Head of caudate nucleus (tissue), 42 donors: ENCODE data around the gene GPR75.
A peak's percentile ranks its signal among the peaks of the same experiment; 100 is the strongest.

Experiments used
- DNase-seq, 42 donors: peaks; one replicate each; pipeline versions ENCODE4 v3.0.0 to v3.0.0-alpha.2; 2020 to 2021; ENCODE audit warnings: mixed read lengths in 7 of 42
- intact Hi-C: fragments of 100-400 bp; cut with DNase I; formaldehyde crosslinking; loops from one replicate; pipeline ENCODE4 v1.15.0; 2022

Gene GPR75

GRCh38 chr2:53859206-53860181 is at the start of gene GPR75:
TSS of gene GPR75 (minus strand) at chr2:53859967. CDS start at chr2:53854756, 5,211 bp downstream.
- intact Hi-C loops: no loop called here

DNA sequence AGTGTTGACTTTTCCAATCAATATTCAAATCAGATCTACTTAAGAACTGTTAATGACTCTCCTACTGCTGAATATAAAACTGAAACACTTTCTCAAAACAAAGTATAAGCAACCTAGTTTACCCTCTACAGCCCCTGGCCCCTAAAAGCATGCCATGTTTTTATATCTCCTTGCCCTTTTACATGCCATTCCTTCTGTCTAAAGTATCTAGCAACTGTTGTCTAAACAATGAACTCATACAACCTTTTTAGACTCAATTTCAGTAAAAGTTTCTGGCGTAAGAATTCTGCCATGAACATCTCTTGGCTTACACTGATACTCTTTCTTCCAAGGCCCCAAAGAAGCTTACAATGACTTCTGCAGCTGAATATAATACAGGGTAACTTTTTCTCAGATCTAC is 47.8 kb upstream of the GPR75 start:
- DNase-seq: no peak
- intact Hi-C loops: no loop called here

More at GRCh38 chr2:53859206-53860181, at the start of gene GPR75:
- DNase-seq: peak; percentile 32 to 88 (median 78)

DNA sequence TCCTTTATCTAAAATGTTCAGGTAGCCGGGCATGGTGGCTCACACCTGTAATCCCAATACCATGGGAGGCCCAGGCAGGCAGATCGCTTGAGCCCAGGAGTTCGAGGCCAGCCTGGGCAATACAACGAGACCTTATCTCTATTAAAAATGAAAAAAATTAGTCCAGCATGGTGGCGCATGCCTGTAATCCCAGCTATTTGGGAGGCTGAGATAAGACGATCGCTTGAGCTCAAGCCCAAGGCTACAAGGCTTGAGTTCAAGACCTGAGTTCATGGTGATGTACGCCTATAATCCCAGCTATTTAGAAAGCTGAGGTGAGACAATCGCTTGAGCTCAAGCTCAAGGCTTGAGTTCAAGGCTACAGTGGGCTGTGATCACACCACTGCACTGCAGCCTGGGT is 45.6 kb upstream of the GPR75 start:
- DNase-seq: no peak
- intact Hi-C loops: no loop called here

GRCh38 chr2:53903011-53903410 is 43.2 kb upstream of the GPR75 start:
- intact Hi-C loops: no loop called here

DNA sequence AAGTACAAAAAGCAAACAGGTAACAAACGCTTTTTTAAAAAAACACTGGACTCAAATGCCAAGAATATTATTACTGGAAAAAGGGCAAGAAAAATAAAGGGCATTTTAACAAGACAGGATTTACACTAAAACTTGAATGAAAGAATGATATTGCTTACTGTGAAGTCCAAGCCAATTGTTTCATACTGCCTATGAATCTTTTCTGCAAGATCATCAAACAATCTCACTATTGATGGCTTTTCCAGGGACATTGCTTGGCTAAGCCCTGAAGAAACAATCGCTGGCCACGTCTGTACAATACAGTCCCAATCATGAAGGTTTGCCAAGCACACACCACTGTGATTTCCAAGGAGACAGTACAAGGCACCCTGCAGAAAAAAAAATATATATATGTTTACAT is 41.4 kb upstream of the GPR75 start:
- intact Hi-C loops: no loop called here
- DNase-seq: no peak

More at GRCh38 chr2:53903011-53903410, 43.2 kb upstream of the GPR75 start:
- DNase-seq: peak in 2 of 42 donors; percentile 19 to 23

DNA sequence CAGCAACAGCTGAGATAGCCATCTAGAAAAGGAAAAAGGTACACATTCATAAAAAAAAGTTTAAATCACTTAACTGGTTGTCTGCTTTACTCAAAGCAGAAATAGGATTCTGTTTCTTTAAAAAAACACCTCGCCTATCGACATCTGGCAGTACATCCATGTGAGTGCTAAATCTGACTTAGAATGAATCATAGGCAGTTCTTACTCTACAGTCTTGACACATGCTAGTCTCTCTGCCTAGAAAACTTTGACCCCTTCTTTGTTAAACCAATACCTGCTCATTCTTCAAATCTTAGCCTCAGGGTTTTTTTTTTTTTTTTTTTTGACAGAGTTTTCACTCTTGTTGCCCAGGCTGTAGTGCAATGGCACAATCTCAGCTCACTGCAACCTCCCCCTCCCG is 37.1 kb upstream of the GPR75 start:
- DNase-seq: peak in 1 of 42 donors; percentile 25
- intact Hi-C loops: no loop called here

GRCh38 chr2:53886406-53887280 is 26.9 kb upstream of the GPR75 start:
- DNase-seq: no peak

DNA sequence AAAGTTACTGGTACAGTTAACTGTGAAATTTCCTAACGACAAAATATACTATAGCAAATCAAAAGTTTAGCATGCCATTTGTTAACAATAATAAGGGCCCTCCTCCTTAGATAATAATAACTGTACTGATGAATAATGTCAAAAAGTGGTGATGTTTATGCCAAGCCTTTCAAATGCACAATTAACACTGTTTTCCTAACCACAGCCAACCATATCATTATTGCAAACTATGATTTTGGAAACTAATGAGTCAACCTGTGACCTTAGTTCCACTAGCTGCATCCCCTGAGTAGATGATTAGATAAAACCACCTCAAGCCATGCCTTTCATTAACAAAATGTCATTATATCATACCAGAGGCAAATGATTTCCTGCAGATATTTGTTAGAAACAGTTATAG is 25.1 kb upstream of the GPR75 start:
- intact Hi-C loops: no loop called here
- no peak for DNase-seq

More at GRCh38 chr2:53886406-53887280, 26.9 kb upstream of the GPR75 start:
- intact Hi-C loops: no loop called here

DNA sequence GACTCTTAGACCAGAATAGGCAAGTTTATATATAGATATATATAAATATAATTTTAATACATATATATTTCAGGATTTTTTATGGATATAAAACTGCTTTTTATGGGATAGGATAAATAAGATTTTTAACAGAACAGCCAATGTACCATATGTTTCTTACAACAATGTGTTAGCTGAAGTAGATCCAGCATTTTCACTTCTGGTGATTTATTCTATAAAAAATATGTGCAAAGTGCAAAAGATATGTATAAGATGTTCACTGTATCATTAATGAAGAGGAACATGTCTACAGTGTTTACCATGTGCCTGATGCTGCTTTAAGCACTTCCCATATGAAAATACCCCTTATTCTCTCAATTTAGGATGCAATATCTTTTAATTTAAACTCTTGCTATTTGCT is 22.2 kb upstream of the GPR75 start:
- no peak for DNase-seq
- intact Hi-C loops: no loop called here

DNA sequence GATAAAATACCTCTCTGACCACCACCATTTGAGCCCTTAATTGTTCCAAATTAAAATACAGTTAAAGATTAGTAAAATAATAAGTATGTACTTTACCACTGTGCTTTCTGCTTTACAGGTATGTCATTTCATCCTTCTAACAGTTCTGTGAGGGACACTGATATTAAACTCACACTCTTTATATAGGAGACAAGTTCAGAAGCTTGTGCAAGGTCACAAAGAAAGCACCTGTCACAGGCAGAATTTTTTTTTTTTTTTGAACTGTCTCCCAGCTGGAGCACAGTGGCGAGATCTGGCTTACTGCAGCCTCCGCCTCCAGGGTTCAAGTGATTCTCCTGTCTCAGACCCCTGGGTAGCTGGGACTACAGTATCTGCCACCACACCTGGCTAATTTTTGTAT is 21.6 kb upstream of the GPR75 start:
- DNase-seq: no peak
- intact Hi-C loops: no loop called here

DNA sequence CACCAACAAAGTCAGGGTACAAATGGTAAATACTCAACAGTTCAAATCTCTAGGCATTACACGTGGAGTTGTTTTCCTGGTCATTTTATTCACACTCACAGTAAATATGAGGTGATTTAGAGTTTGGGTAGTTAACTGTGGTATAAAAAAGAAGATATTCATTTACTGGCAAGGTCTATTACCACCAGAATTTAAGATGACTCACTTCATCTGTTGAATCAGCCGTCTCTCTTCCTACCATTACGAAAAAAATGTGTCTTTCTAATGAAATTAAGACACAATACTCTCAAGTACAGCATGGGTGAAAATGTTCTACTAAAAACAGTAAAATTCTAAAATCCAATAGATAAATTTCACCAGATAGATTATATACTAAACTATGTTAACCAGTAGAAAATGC is 21.0 kb upstream of the GPR75 start:
- intact Hi-C loops: no loop called here
- DNase-seq: no peak

DNA sequence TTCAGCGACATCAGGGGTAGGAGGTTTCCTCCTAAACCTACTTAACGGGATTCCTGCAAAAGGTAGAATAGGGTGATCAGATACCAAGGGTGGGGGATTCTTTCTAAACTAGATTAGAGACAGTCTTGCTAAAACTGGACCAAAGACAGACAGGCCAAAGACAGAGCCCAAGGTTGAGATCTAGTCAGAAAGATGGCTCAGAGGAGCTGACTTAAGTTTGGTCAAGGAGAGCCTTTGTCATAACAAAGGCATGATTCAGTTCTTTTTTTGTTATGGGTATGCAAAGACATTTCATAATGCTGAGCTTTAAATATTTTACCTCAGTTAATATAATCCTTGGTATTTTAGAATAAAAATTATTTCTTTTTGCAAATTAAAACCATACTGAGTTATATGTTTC is 17.8 kb upstream of the GPR75 start:
- no peak for DNase-seq

DNA sequence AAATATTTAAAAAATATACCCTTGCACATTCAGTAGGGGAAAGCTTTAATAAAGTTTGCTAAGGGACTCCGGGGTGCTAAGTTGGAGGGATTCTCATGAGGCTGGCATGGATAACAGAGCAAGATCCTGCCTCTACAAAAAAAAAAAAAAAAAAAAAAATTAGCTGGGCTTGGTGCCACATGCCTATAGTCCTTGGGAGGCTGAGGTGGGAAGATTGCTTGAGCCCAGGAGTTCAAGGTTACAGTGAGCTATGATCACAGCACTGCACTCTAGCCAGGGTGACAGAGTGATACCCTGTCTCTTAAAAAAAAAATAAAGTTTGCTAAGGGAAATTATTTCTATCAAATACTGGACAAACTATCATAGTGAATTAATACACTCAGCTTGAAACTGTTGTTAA is 17.3 kb upstream of the GPR75 start:
- DNase-seq: no peak
- intact Hi-C loops: no loop called here

More for the DNA sequence above, 17.8 kb upstream of the GPR75 start:
- intact Hi-C loops: no loop called here

DNA sequence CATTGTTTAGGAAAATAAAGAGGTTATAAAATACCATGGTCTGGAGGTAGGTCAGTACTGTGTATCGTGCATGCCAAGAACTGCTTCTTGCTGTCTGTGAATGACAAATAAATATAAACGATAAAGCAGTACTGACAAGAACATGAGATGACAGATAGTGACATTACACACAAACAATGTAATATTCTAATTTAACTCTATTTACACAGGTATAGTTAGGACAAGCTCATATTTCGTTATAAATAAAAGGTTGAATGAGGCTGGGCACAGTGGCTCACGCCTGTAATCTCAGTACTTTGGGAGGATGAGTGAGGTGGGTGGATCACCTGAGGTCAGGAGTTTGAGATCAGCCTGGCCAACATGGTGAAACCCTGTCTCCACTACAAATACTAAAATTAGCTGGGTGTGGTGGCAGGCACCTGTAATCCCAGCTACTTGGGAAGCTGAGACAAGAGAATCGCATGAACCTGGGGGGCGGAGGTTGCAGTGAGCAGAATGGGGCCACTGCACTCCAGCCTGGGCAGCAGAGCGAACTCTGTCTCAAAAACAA is 14.7 kb upstream of the GPR75 start:
- intact Hi-C loops: no loop called here
- no peak for DNase-seq

DNA sequence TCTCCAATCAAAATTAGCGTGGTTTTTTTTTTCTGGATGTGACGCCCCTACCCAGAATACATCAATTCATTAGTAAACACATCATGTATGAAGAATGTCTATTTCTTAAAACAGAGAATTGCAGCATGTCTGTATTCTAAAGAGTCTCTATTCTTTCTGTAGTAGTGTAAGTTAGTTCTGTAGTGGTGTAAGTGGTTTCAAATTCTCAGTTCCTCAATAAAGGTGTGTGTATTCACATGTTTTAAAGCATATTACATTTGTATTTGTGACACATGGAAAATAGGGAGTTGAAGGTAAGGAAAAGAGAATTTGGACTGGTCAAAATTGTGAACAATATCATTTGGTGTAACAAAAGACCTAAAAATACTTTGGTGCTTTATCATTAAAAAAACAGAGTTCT is 8.0 kb upstream of the GPR75 start:
- intact Hi-C loops: no loop called here

GRCh38 chr2:53867169-53867568 is 7.4 kb upstream of the GPR75 start:
- DNase-seq: no peak

More for the DNA sequence above, 8.0 kb upstream of the GPR75 start:
- DNase-seq: no peak

GRCh38 chr2:53865962-53866361 is 6.2 kb upstream of the GPR75 start:
- intact Hi-C loops: no loop called here
- no peak for DNase-seq

More at GRCh38 chr2:53867169-53867568, 7.4 kb upstream of the GPR75 start:
- intact Hi-C loops: no loop called here

DNA sequence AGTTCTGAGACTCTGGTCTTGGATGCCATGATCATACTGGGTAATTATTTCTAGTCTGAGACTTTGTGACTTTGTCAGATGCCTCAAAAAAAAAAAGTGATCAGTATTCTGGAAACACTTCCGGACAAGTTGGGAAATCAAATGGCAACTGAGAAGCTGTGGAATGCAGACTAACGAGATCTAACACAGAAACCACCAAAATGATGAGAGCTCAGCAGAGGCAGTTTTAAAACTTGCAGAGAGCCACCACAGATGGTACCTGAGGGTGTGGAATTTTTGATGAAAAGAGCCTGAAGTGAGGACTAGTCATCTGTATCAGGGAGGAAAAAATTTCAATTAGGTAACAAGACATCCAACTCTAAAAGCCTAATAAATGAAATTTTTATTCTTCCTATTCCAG is 5.5 kb upstream of the GPR75 start:
- DNase-seq: no peak
- intact Hi-C loops: no loop called here

- DNase-seq: no peak
- intact Hi-C loops: no loop called here
These were observed 3.9 kb upstream of the GPR75 start for GRCh38 chr2:53863538-53864227.
